ENCODE results near the gene XRCC4.

GRCh38 chr5:83394190-83394589 lies 316.8 kb downstream of the XRCC4 start:
- TF ChIP-seq CTCF (IDR thresholded peaks at IDR 0.05 in 2 of 3, conservative IDR thresholded peaks at IDR 0.05 in 1 of 3; ENCODE audit: borderline replicate concordance in 1 of 3, insufficient read depth in 1 of 3, low read depth in 2 of 3, low read length in 2 of 3) (no peak), JUND (IDR thresholded peaks at IDR 0.05) (no peak), POLR2A (IDR thresholded peaks at IDR 0.05; ENCODE audit: borderline replicate concordance, extremely low read depth, insufficient read depth, insufficient read length) (no peak), EZH2phosphoT487 (IDR thresholded peaks at IDR 0.05; ENCODE audit: borderline replicate concordance) (no peak)
